ENCODE measurements around the gene SEMA4D.

Gene SEMA4D

GRCh38 chr9:89524963-89525362 is 27.1 kb upstream of the SEMA4D start:
- no peak overlapping the region for H3K4me3 ChIP-seq (replicated peaks; ENCODE audit: low read depth, low read length)
- no peak for TF ChIP-seq CTCF (IDR thresholded peaks at IDR 0.05; ENCODE audit: low read length, missing control alignments)
- DNase-seq (ENCODE audit: low read depth): no peak

- TF ChIP-seq CTCF (IDR thresholded peaks at IDR 0.05; ENCODE audit: low read length, missing control alignments): no peak
- no peak overlapping the region for H3K4me3 ChIP-seq (replicated peaks; ENCODE audit: low read depth, low read length)
- DNase-seq (ENCODE audit: low read depth): no peak
Observed at GRCh38 chr9:89523948-89524347, 26.0 kb upstream of the SEMA4D start.

- DNase-seq (ENCODE audit: low read depth): no peak
- TF ChIP-seq CTCF (IDR thresholded peaks at IDR 0.05; ENCODE audit: low read length, missing control alignments): no peak
- H3K4me3 ChIP-seq (replicated peaks; ENCODE audit: low read depth, low read length): no peak overlapping the region
Observed at GRCh38 chr9:89522959-89523285, 25.0 kb upstream of the SEMA4D start.

GRCh38 chr9:89522261-89522958 is 24.5 kb upstream of the SEMA4D start:
- TF ChIP-seq CTCF (IDR thresholded peaks at IDR 0.05; ENCODE audit: low read length, missing control alignments): no peak
- H3K4me3 ChIP-seq (replicated peaks; ENCODE audit: low read depth, low read length): no peak overlapping the region
- no peak for DNase-seq (ENCODE audit: low read depth)

GRCh38 chr9:89519366-89519805 is 21.5 kb upstream of the SEMA4D start:
- DNase-seq (ENCODE audit: low read depth): peak; percentile 35
- no peak for TF ChIP-seq CTCF (IDR thresholded peaks at IDR 0.05; ENCODE audit: low read length, missing control alignments)
- no peak overlapping the region for H3K4me3 ChIP-seq (replicated peaks; ENCODE audit: low read depth, low read length)

- DNase-seq (ENCODE audit: low read depth): no peak
- no peak overlapping the region for H3K4me3 ChIP-seq (replicated peaks; ENCODE audit: low read depth, low read length)
- TF ChIP-seq CTCF (IDR thresholded peaks at IDR 0.05; ENCODE audit: low read length, missing control alignments): no peak
Observed at GRCh38 chr9:89518466-89519365, 20.8 kb upstream of the SEMA4D start.

Measured in fibroblast of pulmonary artery (primary cell).